ENCODE data around the gene ANGEL1.
A peak's percentile ranks its signal among the peaks of the same experiment; 100 is the strongest.

DNA sequence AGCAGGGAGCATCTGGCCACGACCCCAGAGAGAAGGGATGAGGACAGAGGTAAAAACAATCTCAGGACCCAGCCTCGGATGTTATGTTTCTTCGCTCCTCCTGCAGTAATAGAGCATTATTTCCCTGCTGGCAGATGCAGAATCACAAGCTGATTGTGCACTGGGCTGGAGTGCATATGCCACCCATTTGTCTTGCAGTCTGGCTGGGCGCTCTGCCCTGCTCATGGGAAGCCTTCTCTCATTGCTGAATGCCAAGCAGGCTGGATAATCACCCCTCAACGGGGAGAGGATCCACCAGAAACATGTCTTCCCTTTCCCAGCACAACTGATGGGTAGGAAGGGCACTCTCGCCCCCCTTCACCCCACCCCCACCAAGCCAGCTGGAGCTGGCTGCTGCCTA is 59.9 kb downstream of the ANGEL1 start:
- no peak for TF ChIP-seq CTCF (conservative IDR thresholded peaks at IDR 0.05)
- TF ChIP-seq EZH2 (IDR thresholded peaks at IDR 0.05; ENCODE audit: low read depth) = 0 out of 2 replicates have a peak, but pooled peaks have one; percentile 41
